GM23338 (cell line): ENCODE results near the gene DDX49. TPM values are rescaled to one million over a fixed set of nuclear protein-coding genes. Genes with fewer than 3 reads are reported as not detected.

ENCODE experiments used
- ATAC-seq: fragments of 200-7000 bp; cut with Tn5 transposase; 3 replicates; pipeline ENCODE4 v1.9.1; 2020
- DNase-seq: peaks from one replicate; pipeline ENCODE4 v3.0.0-alpha.2; 2015; ENCODE audit warnings: low spot score
- H2AFZ ChIP-seq: fragments of 200-600 bp; sonication (generic); 2 replicates; pipeline ENCODE4 v1.8.0; 2016; ENCODE audit warnings: antibody characterized with exemption, mild to moderate bottlenecking, moderate library complexity
- H3F3A ChIP-seq: fragments of 200-600 bp; sonication (generic); replicated peaks from 2 replicates; pipeline ENCODE4 v1.8.0; 2017; ENCODE audit warnings: antibody characterized with exemption, mixed run types, low read depth
- H3K27ac ChIP-seq: fragments of 200-600 bp; sonication (generic); 2 replicates; pipeline ENCODE4 v1.6.1; 2016; ENCODE audit warnings: low read depth
- H3K27me3 ChIP-seq: fragments of 200-600 bp; sonication (generic); 2 replicates; pipeline ENCODE4 v1.8.0; 2016; ENCODE audit warnings: mild to moderate bottlenecking, mixed run types, moderate library complexity; ENCODE audit not compliant: insufficient read depth
- H3K36me3 ChIP-seq: fragments of 200-600 bp; sonication (generic); 2 replicates; pipeline ENCODE4 v1.8.0; 2016; ENCODE audit warnings: mild to moderate bottlenecking; ENCODE audit not compliant: insufficient read depth
- H3K4me1 ChIP-seq: fragments of 200-600 bp; sonication (generic); 2 replicates; pipeline ENCODE4 v1.8.0; 2016; ENCODE audit warnings: mild to moderate bottlenecking, moderate library complexity; ENCODE audit not compliant: insufficient read depth
- H3K4me2 ChIP-seq: fragments of 200-600 bp; sonication (generic); 2 replicates; pipeline ENCODE4 v1.7.1; 2017; ENCODE audit warnings: mixed run types
- H3K4me3 ChIP-seq: fragments of 200-600 bp; sonication (generic); 2 replicates; pipeline ENCODE4 v1.6.1; 2016; ENCODE audit warnings: mixed run types
- H3K79me2 ChIP-seq: fragments of 200-600 bp; sonication (generic); replicated peaks from 2 replicates; pipeline ENCODE4 v1.8.0; 2017; ENCODE audit warnings: mild to moderate bottlenecking; ENCODE audit not compliant: insufficient read depth
- H3K9me2 ChIP-seq: fragments of 200-600 bp; sonication (generic); 2 replicates; pipeline ENCODE4 v1.8.0; 2017; ENCODE audit not compliant: insufficient read depth
- H4K20me1 ChIP-seq: fragments of 200-600 bp; sonication (generic); replicated peaks from 2 replicates; pipeline ENCODE4 v1.8.0; 2017; ENCODE audit warnings: mild to moderate bottlenecking; ENCODE audit not compliant: insufficient read depth
- H3K27ac Mint-ChIP-seq: 2 replicates; pipeline ENCODE4 v1.8.0; 2020; ENCODE audit warnings: inconsistent platforms, mild to moderate bottlenecking, moderate library complexity, mixed read lengths
- H3K27me3 Mint-ChIP-seq: 3 replicates; pipeline ENCODE4 v1.8.0; 2022; ENCODE audit warnings: low read depth, mild to moderate bottlenecking, moderate library complexity, mixed read lengths, inconsistent platforms; ENCODE audit not compliant: insufficient read depth, poor library complexity
- H3K36me3 Mint-ChIP-seq: 3 replicates; pipeline ENCODE4 v1.8.0; 2021; ENCODE audit warnings: low read depth, mild to moderate bottlenecking, inconsistent platforms, moderate library complexity, mixed read lengths
- H3K4me1 Mint-ChIP-seq: 3 replicates; pipeline ENCODE4 v1.8.0; 2020; ENCODE audit warnings: mild to moderate bottlenecking, inconsistent platforms, mixed read lengths
- H3K4me3 Mint-ChIP-seq: 3 replicates; pipeline ENCODE4 v1.8.0; 2021; ENCODE audit warnings: moderate library complexity, mild to moderate bottlenecking, inconsistent platforms, mixed read lengths
- H3K9me3 Mint-ChIP-seq: 3 replicates; pipeline ENCODE4 v1.8.0; 2020; ENCODE audit warnings: moderate library complexity, mild to moderate bottlenecking, inconsistent platforms, mixed read lengths
- CREB1 ChIP-seq: fragments of 250-450 bp; sonication (Bioruptor Pico); IDR thresholded peaks from 2 replicates; pipeline ENCODE4 v1.5.0; 2020; ENCODE audit warnings: low read depth, mild to moderate bottlenecking, moderate library complexity
- CTCF ChIP-seq, 2 experiments: fragments of 200-600 bp in 1 of 2; sonication (generic) in 1 of 2; conservative IDR thresholded peaks; 2 replicates each; pipeline versions ENCODE4 v1.5.1 to v1.6.1; 2016 to 2017; ENCODE audit warnings: antibody characterized with exemption in 2 of 2, low read depth in 2 of 2, mild to moderate bottlenecking in 2 of 2, moderate library complexity in 1 of 2
- ETS1 ChIP-seq: IDR thresholded peaks from 2 replicates; pipeline ENCODE4 v1.6.1; 2016; ENCODE audit warnings: antibody characterized with exemption
- EZH2phosphoT487 ChIP-seq: fragments of 200-600 bp; sonication (generic); IDR thresholded peaks from one replicate; pipeline ENCODE4 v1.8.1; 2018; ENCODE audit warnings: antibody characterized with exemption; ENCODE audit not compliant: unreplicated experiment
- POLR2AphosphoS5 ChIP-seq: IDR thresholded peaks from 2 replicates; pipeline ENCODE4 v1.6.1; 2016; ENCODE audit warnings: antibody characterized with exemption, low read depth
- REST ChIP-seq: IDR thresholded peaks from one replicate; pipeline ENCODE4 v1.6.1; 2018; ENCODE audit warnings: antibody characterized with exemption; ENCODE audit not compliant: unreplicated experiment
- STAT1 ChIP-seq: IDR thresholded peaks from one replicate; pipeline ENCODE4 v1.6.1; 2016; ENCODE audit warnings: antibody characterized with exemption; ENCODE audit not compliant: unreplicated experiment
- ZNF114 ChIP-seq: fragments of 250-450 bp; sonication (Bioruptor Pico); IDR thresholded peaks from 2 replicates; pipeline ENCODE4 v1.5.0; 2020; ENCODE audit warnings: mild to moderate bottlenecking, moderate library complexity
- polyA plus RNA-seq: library from polyadenylated mRNA; unstranded; fragments of >200 nt; fragmentation: Nextera tagmentation; extraction: Ambion mirVana; gene quantifications from 2 replicates; pipeline ENCODE4 v1.2.1, GENCODE V29; 2016
- total RNA-seq: library from RNA; depleted of rRNA; stranded (reverse); fragments of >200 nt; shearing (Covaris generic); gene quantifications from 2 replicates; pipeline ENCODE4 v1.2.3, GENCODE V29; 2014

The DDX49 gene
- total and polyA plus RNA-seq, 2 experiments from 2014 or later = 40.2 to 75.3 TPM

- TF ChIP-seq EZH2phosphoT487 (no peak), ZNF114 (CRISPR knock-in tag) (no peak), CREB1 (no peak), CTCF (conservative IDR thresholded peaks at IDR 0.05; ENCODE audit: low read depth in 2 of 2) (no peak), ETS1 (no peak), REST (no peak)
Observed at GRCh38 chr19:18894254-18895037, 25.1 kb upstream of the DDX49 start (continued).

- TF ChIP-seq STAT1 (no peak), POLR2AphosphoS5 (0 out of 2 replicates have a peak, but pooled peaks have one; percentile 36), CTCF (conservative IDR thresholded peaks at IDR 0.05; ENCODE audit: low read depth in 2 of 2) (peak; percentile 49 to 82)
- no peaks in the 10 kb centered on the region; the same call in 1 of the 2 replicates for H3K36me3 ChIP-seq
- Mint-ChIP-seq H3K4me3 (peak overlapping the region; percentile 85), H3K9me3 (no peaks in the 10 kb centered on the region), H3K27ac (no peak overlapping the region), H3K36me3 (peaks cover 3% of the 10 kb centered on the region; the same call in 1 of the 3 replicates), H3K27me3 (peaks cover 25% of the 10 kb centered on the region), H3K4me1 (no peaks in the 10 kb centered on the region)
- H3K9me2 ChIP-seq = no peaks in the 10 kb centered on the region
- H3K4me1 ChIP-seq = no peaks in the 10 kb centered on the region; the same call in 1 of the 2 replicates
- DNase-seq = peak; percentile 79
- H3K4me3 ChIP-seq = peak overlapping the region; percentile 75
- H2AFZ ChIP-seq = peak overlapping the region; percentile 74
- H3K4me2 ChIP-seq = peak overlapping the region; percentile 86
- H4K20me1 ChIP-seq = no peaks in the 10 kb centered on the region; the same call in none of the 2 replicates
- H3F3A ChIP-seq = peaks cover 2% of the 10 kb centered on the region; the same call in 1 of the 2 replicates
- no peak overlapping the region for H3K27ac ChIP-seq
- ATAC-seq = peak; percentile 75
- H3K27me3 ChIP-seq = peaks cover 24% of the 10 kb centered on the region
- H3K79me2 ChIP-seq = no peaks in the 10 kb centered on the region
Observed at GRCh38 chr19:18895038-18895823, 24.3 kb upstream of the DDX49 start.
